HAP-1 (cell line): ENCODE data around the gene PPME1.

Experiments used
- DNase-seq, 2 experiments: peaks; one replicate each; pipeline ENCODE4 v3.0.0-alpha.2; 2016 to 2020; ENCODE audit warnings: low spot score in 2 of 2
- H3K27me3 ChIP-seq: fragments of 250-450 bp; sonication (Bioruptor Pico); 2 replicates; pipeline ENCODE4 v1.5.1; 2020; ENCODE audit warnings: low read depth, mild to moderate bottlenecking, moderate library complexity
- H3K36me3 ChIP-seq: fragments of 250-450 bp; sonication (Bioruptor Pico); replicated peaks from 2 replicates; pipeline ENCODE4 v1.5.1; 2020; ENCODE audit warnings: mild to moderate bottlenecking
- H3K4me1 ChIP-seq: fragments of 250-450 bp; sonication (Bioruptor Pico); 2 replicates; pipeline ENCODE4 v1.5.1; 2020; ENCODE audit warnings: mild to moderate bottlenecking
- H3K4me3 ChIP-seq: fragments of 250-450 bp; sonication (Bioruptor Pico); 2 replicates; pipeline ENCODE4 v1.5.1; 2020; ENCODE audit warnings: mild to moderate bottlenecking, moderate library complexity
- H3K9me3 ChIP-seq: fragments of 250-450 bp; sonication (Bioruptor Pico); 2 replicates; pipeline ENCODE4 v1.5.1; 2020; ENCODE audit warnings: mild to moderate bottlenecking, moderate library complexity
- in situ Hi-C: fragments of 300-500 bp; cut with MboI; formaldehyde crosslinking; loops from 3 replicates; pipeline ENCODE4 v1.14.3; 2020; ENCODE audit warnings: low sequenced_read_pairs, inconsistent platforms, mixed read lengths

PPME1 gene

DNA sequence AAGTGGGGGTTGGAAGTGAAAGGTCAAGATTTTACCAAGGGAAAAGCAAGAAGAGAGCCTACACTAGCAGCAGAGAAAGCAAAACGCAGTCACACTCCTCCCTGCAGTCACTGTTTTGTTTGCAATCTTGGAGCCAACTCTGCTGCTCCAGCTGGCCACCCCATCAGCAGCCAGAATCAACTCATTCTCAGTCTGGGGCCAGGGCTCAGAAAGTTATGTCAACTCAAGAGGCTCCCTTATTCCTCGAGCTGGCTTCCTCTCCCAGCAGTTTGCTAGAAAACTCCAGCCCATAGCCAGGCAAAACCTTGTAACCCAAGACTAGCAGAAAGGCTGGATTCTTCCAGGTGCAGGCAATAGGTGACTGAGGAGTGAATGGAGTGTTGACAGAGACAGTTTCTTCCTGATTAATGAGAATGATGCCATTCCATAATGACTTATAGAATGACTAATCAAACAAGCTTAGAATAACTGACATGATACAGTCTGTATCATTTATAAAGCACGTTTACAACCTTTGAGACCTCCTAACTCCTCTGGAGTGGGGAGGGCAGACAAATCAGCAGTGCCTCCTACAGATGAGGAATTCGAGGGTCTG is 87.0 kb downstream of the PPME1 start:
- no peak for DNase-seq
- Histone ChIP-seq H3K4me3 (no peak overlapping the region), H3K27me3 (no peaks in the 10 kb centered on the region; the same call in 1 of the 2 replicates), H3K4me1 (no peaks in the 10 kb centered on the region), H3K36me3 (no peaks in the 10 kb centered on the region), H3K9me3 (no peaks in the 10 kb centered on the region)
- in situ Hi-C loops: loop anchor here (5.0 to 10.0 kb wide), 2 partner anchors 204 to 327 kb away; no protein-coding TSS in a partner anchor

DNA sequence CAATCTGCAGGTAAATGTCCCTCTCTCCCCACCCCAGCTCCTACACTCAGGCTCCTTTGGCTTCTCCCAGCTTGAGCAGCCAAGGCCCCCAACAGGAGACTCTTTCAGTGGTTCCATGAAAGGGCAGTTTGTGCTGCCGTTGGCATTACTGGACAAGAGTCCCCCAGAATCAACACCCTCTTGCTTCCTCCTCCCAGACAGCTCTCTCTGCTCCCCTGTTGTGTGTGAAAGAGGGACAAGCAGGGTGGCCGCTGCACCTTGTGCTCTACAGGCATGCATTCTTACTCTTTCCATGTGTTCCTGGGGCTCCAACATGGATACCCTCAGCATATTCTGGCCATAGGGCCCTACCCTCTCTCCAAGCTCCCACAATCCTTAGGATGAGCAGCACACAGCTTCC is 91.6 kb downstream of the PPME1 start:
- DNase-seq: no peak
- no peak overlapping the region for H3K4me3 ChIP-seq
- no peaks in the 10 kb centered on the region for H3K36me3 ChIP-seq
- H3K27me3 ChIP-seq: no peaks in the 10 kb centered on the region; the same call in 1 of the 2 replicates
- no peaks in the 10 kb centered on the region for H3K9me3 ChIP-seq
- H3K4me1 ChIP-seq: no peaks in the 10 kb centered on the region
- in situ Hi-C loops: no loop called here

DNA sequence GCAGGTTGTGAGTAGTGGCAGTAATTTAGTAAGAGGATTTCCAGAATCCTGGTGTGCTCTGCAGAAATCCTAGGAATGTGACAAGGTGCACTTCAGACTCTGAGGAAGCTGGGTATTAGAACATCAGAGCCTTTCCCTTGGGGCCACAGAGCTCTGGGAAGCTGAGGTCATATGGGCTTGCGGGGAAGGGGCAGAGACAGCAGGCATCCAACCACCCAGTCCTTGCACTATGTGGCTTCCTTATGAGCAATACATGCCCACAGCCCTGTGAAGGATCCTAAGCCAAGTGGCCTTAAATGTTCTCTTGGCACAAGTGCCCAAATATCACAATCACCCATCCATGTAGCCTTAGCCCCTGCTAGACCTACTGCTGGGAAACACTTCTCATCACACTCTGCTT is 94.2 kb downstream of the PPME1 start:
- H3K4me1 ChIP-seq: no peaks in the 10 kb centered on the region
- H3K4me3 ChIP-seq: no peak overlapping the region
- no peaks in the 10 kb centered on the region for H3K9me3 ChIP-seq
- no peaks in the 10 kb centered on the region for H3K36me3 ChIP-seq
- DNase-seq: no peak
- no peaks in the 10 kb centered on the region; the same call in 1 of the 2 replicates for H3K27me3 ChIP-seq
- in situ Hi-C loops: no loop called here

DNA sequence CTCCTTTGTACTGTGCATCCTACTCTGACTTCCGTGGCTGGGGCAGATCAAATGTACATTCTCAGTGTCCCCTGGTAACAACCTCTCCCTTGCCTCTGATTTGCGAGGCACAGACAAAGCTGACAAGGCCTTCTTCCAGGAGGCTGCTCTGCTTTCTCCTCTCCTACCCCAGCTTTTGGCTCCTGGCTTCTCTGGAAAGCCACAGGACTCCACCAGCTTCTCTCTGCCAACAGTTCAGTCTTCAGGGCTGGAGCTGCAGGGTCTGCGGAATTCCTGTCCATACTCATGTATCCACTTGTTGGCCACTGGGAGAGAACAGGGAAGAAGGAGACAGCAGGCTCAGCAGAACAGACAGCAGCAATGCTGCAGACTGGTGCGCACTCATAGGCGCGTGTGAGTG is 95.9 kb downstream of the PPME1 start:
- in situ Hi-C loops: no loop called here
- H3K4me1 ChIP-seq: no peaks in the 10 kb centered on the region
- H3K36me3 ChIP-seq: no peaks in the 10 kb centered on the region
- DNase-seq: no peak
- H3K4me3 ChIP-seq: no peak overlapping the region
- H3K9me3 ChIP-seq: no peaks in the 10 kb centered on the region
- no peaks in the 10 kb centered on the region; the same call in 1 of the 2 replicates for H3K27me3 ChIP-seq

DNA sequence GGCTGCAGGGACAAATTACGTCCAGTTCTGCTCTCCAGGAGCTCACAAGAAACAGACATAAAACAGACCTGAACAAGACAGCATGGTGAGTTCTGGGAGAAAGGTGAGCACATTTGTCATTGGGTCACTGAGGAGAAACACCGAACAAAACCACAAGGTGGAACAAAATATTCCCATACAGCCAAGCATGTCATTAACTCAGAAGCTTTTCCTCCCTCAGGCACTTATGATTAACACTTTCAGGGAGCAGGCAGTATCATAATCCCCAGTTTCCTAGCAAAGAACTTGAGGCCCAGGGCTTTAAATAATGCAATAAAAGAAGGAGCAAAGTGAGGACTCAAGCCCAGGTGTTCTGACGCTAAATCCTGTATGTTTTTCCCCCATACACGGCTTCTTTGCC is 97.4 kb downstream of the PPME1 start:
- H3K27me3 ChIP-seq: no peaks in the 10 kb centered on the region
- H3K36me3 ChIP-seq: no peaks in the 10 kb centered on the region
- no peaks in the 10 kb centered on the region for H3K9me3 ChIP-seq
- H3K4me3 ChIP-seq: no peak overlapping the region
- DNase-seq: no peak
- in situ Hi-C loops: no loop called here
- no peaks in the 10 kb centered on the region for H3K4me1 ChIP-seq

DNA sequence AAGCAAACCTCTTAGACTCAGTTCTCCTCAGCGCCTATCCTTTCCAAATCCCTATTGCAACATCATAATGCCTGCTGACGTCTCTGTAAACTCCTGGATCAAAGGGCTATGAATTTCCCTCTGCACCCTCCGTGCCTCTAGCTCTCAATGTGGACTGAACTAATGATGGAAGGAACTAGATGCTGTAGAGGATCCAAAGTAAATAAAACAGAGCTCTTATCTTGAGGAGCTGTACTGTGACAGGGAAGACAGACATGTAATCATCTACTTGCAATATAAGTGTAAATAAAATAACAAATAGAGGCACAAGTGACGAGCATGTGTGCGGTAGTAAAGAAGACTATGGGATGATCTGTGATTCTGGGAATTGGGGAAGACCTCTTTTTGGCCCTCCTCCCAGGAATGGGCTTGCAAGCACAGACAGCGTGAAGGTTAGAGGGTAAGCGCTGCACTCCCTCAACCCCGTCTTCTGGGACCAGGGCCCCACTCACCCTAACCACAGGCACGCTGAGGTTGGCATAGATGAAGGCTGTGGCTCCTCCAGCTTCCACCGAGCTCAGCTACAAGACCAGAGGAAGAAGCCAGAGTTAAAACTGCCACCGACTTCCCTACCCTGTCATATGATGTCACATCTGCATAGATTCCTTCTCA is 98.2 kb downstream of the PPME1 start:
- in situ Hi-C loops: no loop called here
- Histone ChIP-seq H3K4me3 (no peak overlapping the region), H3K4me1 (no peaks in the 10 kb centered on the region), H3K27me3 (peaks cover 2% of the 10 kb centered on the region; the same call in 1 of the 2 replicates), H3K36me3 (no peaks in the 10 kb centered on the region), H3K9me3 (no peaks in the 10 kb centered on the region)
- DNase-seq: no peak

DNA sequence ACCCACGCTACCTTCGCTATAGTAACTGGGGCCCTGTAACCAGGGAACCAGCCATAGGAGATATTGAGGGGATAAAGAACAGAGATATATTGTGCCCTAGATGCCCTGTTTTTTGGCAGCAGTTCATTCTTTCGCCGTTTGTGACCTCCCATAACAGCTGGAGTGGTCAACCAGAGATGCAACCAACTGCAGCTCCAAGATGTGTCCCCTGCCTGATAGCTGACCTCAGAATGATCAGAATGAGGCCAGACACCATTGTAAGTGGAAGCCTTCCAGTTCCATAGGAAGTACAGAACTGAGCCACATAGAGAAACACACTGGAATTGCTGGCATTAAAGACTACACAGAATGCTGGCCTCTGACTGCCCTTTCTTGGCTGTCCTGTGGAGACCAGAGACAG is 101.2 kb downstream of the PPME1 start:
- H3K36me3 ChIP-seq: no peaks in the 10 kb centered on the region
- H3K27me3 ChIP-seq: peaks cover 5% of the 10 kb centered on the region
- no peaks in the 10 kb centered on the region for H3K4me1 ChIP-seq
- no peak overlapping the region for H3K4me3 ChIP-seq
- H3K9me3 ChIP-seq: no peaks in the 10 kb centered on the region
- no peak for DNase-seq
- in situ Hi-C loops: no loop called here

DNA sequence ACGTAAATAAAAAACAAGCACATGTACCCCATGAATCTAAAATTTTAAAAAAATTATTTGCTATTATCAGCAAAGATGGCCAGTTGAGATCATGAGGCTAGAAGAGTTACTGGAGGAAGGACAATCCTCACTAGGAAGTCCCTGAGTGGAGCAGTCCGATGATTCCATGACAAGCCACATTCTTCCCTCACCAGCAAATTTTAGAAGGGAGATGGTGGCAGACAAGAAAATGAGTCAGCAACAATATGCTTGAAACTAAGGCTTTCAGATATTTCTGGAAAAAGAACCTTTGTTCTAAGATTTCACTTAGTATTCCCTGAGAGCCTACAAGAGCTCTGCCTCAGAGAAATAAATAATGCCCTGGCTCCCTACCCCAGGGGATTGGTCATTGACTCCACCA is 105.5 kb downstream of the PPME1 start:
- Histone ChIP-seq H3K9me3 (no peaks in the 10 kb centered on the region), H3K4me1 (no peaks in the 10 kb centered on the region), H3K27me3 (peaks cover 5% of the 10 kb centered on the region), H3K36me3 (no peaks in the 10 kb centered on the region), H3K4me3 (no peak overlapping the region)
- in situ Hi-C loops: no loop called here
- no peak for DNase-seq

DNA sequence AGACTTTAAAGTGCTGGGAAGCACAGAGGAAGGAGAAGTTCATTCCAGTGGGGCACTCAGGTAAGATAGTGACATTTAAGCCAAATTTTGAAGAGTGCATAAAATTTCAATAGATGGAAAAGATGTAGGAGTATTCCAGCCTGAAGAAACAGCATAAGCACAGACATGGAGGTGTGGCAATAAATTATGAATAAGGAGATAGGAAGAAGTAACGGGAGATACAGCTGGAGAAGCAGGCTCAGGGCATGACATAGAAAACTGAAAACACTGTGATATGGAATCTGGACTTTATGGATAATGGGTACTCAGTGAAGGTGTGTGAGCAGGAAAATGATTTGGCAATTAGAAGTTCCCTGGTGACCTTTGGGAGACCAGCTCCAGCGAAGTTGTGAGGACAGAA is 107.0 kb downstream of the PPME1 start:
- Histone ChIP-seq H3K4me3 (no peak overlapping the region), H3K4me1 (no peaks in the 10 kb centered on the region), H3K27me3 (peaks cover 5% of the 10 kb centered on the region), H3K36me3 (no peaks in the 10 kb centered on the region), H3K9me3 (no peaks in the 10 kb centered on the region)
- no peak for DNase-seq
- in situ Hi-C loops: no loop called here

DNA sequence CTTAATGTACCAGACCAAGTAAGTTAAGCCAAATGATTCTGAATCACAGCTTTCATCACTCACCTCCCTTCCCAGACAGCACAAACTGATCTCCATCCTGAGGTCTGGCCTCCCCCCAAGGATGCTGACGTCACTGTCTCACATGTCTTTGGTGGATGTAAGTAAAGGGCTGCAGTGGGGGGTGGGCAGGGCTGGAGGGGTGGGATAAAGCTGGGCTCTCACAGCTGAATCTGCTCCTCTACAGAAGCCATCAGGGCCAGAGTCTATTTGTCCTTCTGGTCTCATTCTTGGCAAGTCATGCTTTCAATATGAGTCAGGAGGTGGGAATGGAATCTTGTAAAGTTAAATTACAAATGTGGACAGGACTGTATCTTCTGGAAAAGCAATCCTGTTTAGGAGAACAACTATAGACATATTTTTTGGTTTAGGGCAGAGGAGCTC is 107.7 kb downstream of the PPME1 start:
- no peaks in the 10 kb centered on the region for H3K9me3 ChIP-seq
- H3K4me1 ChIP-seq: no peaks in the 10 kb centered on the region
- H3K27me3 ChIP-seq: peaks cover 3% of the 10 kb centered on the region
- in situ Hi-C loops: no loop called here
- no peaks in the 10 kb centered on the region for H3K36me3 ChIP-seq
- DNase-seq: no peak
- no peak overlapping the region for H3K4me3 ChIP-seq

DNA sequence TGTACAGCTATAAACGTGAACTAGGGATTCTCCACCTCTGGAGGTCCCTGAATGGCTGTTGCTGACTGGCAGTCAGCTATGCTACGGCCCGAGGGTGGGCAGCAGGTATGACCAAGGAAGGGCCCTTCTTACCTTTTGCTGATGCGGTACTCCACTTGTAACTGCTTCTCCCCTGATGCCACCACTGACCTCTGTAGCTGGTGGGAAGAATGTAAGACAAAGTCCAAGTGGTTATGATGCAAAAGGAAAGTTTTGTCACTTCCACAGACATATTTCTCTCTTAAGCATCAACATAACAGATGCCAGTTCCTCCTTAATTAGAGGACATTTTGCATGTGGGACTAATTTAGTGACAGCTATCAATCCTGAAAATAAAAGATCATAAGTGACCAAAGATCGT is 108.2 kb downstream of the PPME1 start:
- Histone ChIP-seq H3K9me3 (no peaks in the 10 kb centered on the region), H3K27me3 (peaks cover 2% of the 10 kb centered on the region; the same call in 1 of the 2 replicates), H3K4me1 (no peaks in the 10 kb centered on the region), H3K36me3 (no peaks in the 10 kb centered on the region), H3K4me3 (no peak overlapping the region)
- in situ Hi-C loops: no loop called here
- DNase-seq: no peak

DNA sequence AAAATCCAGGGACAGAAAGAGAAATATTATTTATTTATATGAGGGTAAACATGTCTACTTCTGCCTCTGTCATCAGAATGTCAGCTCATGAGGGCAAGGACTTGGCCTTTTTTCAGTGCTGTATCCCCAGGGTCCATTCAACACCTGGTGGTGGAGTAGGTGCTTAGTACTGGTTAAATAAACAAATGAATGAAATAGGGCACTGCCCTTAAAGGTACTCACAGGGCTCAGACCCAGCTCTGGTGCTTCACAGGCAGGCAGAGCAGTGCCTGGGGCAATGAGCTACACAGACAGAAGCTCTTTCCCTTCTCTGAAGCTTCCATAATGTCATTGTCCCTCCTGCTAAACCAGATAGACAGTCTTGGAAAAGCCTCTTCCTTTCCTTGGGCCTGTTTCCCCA is 109.4 kb downstream of the PPME1 start:
- no peaks in the 10 kb centered on the region for H3K36me3 ChIP-seq
- H3K4me3 ChIP-seq: no peak overlapping the region
- no peaks in the 10 kb centered on the region for H3K9me3 ChIP-seq
- H3K4me1 ChIP-seq: no peaks in the 10 kb centered on the region
- no peak for DNase-seq
- H3K27me3 ChIP-seq: no peaks in the 10 kb centered on the region
- in situ Hi-C loops: no loop called here

DNA sequence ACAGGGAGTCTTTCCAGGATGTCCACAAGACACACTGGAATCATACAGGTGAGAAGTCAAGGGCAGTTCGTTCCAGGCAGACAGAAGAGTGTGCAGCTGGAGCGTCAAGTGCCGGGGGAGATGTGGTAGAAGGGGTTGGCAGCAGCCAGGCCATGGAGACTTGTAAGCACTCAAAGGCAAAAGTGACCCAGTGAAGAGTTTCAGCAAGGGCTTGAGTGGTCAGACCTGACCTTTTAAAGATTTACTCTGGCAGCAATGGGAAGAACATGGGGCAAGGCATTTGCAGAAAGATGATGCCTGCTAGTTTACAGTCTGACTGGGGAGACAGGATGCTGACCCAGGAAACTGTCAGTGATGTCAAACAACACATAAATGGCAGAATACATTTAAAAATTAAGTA is 111.3 kb downstream of the PPME1 start:
- H3K9me3 ChIP-seq: no peaks in the 10 kb centered on the region
- H3K36me3 ChIP-seq: no peaks in the 10 kb centered on the region
- DNase-seq: no peak
- in situ Hi-C loops: no loop called here
- H3K4me1 ChIP-seq: no peaks in the 10 kb centered on the region
- no peak overlapping the region for H3K4me3 ChIP-seq
- no peaks in the 10 kb centered on the region for H3K27me3 ChIP-seq

DNA sequence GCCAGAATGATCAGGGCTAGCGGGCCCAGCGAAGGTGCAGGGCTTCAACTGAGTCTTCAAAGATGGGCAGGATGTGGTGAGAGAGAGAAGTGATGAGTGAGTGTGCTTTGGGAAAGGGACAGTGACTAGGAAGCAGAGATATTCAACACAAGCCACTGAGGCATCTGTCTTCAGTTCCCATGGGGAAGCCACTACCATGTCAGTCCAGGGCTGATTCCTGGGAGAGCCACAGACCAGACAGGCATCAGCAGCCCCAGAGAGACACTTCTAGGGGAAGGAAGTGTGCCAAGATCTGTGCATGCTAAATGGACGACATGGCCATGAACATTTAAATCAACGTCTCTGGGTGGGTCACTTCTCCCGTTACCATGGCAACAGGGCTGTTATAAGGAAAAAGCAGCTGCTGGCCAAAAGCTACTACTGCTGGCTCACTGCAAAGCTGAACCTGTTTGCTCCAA is 111.9 kb downstream of the PPME1 start:
- no peak for DNase-seq
- in situ Hi-C loops: no loop called here
- no peaks in the 10 kb centered on the region for H3K36me3 ChIP-seq
- no peak overlapping the region for H3K4me3 ChIP-seq
- no peaks in the 10 kb centered on the region for H3K9me3 ChIP-seq
- H3K27me3 ChIP-seq: no peaks in the 10 kb centered on the region
- H3K4me1 ChIP-seq: no peaks in the 10 kb centered on the region
